ENCODE results near the gene SIPA1L3.

- no peak for TF ChIP-seq YY1 (IDR thresholded peaks at IDR 0.05; ENCODE audit: insufficient read depth, insufficient read length)
- no peak for TF ChIP-seq ZNF274 (IDR thresholded peaks at IDR 0.05; ENCODE audit: low read depth, low read length)
Observed at GRCh38 chr19:38022791-38023670, 116.0 kb downstream of the SIPA1L3 start.
